ENCODE measurements around the gene NCDN.
A peak's percentile ranks its signal among the peaks of the same experiment; 100 is the strongest.

NCDN gene

DNA sequence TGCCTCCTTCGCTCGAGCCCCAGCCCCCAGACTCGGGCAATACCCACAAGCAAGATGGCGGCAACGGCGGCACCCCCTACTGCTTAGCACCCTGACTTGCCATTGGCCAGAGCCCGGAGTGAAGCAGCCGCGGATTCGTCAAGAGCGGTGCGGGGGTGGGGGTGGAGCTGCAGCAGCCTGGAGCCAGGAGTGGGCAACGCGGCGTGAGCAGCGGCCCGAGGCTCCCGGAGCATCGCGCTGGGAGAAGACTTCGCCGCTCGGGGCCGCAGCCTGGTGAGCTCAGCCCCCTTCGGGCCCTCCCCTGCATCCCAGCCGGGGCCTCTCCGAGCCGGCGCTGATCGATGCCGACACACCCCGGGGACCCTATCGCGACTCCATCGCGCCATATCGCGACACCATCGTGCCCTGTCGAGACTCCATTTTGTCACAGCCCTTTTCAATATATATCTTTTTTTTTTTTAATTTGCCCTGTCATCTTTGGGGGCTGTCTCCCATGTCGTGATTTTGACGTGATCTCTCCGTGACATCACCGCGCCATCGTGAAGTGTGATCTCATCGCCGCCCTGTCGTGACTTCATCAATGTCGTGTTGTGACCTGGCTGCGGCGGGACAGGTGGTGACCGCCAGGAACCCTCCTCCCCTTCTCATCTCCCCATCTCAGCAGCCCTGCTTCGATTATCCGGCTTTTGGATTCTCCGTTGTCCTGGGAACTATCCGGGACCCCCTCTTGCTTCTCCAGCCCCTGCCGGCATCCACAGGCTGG is at the start of gene NCDN:
NCDN (plus strand) TSS at position 189 of the 763 bp plus-strand sequence; CDS start at position 581, 392 bp downstream.
- DNase-seq (ENCODE audit: low spot score): peak; percentile 97

GRCh38 chr1:35507947-35508346 is 49.7 kb upstream of the NCDN start:
- DNase-seq (ENCODE audit: low spot score): no peak

DNA sequence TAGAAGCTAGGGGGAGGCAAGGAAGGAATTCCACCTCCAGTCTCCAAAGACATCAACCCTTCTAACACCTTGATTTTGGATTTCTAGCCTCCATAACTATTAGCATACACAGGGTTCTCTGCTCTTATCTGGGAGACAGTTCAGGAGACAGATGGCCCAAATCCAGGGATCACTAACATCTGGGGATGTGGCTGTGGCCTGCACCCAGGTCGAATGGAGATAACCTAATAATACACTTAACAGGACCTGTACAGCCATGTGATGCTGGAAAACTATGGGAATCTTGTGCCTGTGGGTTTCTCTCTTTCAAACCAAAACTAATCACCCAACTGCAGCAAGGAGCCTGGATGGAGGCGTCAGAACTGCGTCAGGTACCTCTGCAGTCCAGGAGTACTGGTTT is 48.0 kb upstream of the NCDN start:
- DNase-seq (ENCODE audit: low spot score): no peak

- DNase-seq (ENCODE audit: low spot score): no peak
Observed at GRCh38 chr1:35511305-35511704, 46.3 kb upstream of the NCDN start.

DNA sequence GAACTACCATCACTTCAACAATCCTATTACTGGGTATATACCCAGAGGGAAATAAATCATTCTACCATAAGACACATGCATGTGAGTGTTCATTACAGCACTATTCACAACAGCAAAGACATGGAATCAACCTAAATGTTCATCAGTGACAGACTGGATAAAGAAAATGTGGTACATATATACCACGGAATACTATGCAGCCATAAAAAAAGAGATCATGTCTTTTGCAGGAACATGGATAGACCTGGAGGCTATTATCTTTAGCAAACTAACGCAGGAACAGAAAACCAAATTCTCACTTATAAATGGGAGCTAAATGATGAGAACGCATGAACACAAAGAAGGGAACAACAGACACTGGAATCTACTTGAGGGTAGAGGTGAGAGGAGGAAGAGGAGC is 39.4 kb upstream of the NCDN start:
- no peak for DNase-seq (ENCODE audit: low spot score)

- no peak for DNase-seq (ENCODE audit: low spot score)
Observed at GRCh38 chr1:35519432-35519831, 38.2 kb upstream of the NCDN start.

- DNase-seq (ENCODE audit: low spot score): no peak
Observed at GRCh38 chr1:35524106-35524505, 33.5 kb upstream of the NCDN start.

- no peak for DNase-seq (ENCODE audit: low spot score)
Observed at GRCh38 chr1:35530168-35530567, 27.4 kb upstream of the NCDN start.

- DNase-seq (ENCODE audit: low spot score): no peak
Observed at GRCh38 chr1:35530946-35531345, 26.7 kb upstream of the NCDN start.

- no peak for DNase-seq (ENCODE audit: low spot score)
Observed at GRCh38 chr1:35531368-35531767, 26.2 kb upstream of the NCDN start.

- no peak for DNase-seq (ENCODE audit: low spot score)
Observed at GRCh38 chr1:35532497-35533223, 24.9 kb upstream of the NCDN start.

DNA sequence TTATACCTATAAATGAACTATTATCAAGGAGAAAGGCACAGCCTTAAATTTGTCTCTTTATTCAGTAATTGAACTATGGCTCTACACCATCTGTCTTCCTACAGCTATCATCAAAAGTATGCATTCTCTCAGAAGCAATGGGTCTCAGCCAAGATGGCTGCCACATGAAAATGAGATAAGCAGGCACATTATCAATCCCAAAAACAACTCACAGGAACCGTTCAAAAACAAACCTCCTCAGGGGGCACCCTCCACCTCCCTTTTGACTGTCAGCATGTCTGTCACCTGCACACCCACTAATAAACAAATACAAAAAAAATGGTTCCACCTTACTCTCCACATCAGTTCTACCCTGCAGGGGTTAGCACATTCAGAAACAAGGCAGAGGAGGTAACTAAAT is 24.0 kb upstream of the NCDN start:
- no peak for DNase-seq (ENCODE audit: low spot score)

- DNase-seq (ENCODE audit: low spot score): no peak
Observed at GRCh38 chr1:35535243-35535642, 22.4 kb upstream of the NCDN start.

DNA sequence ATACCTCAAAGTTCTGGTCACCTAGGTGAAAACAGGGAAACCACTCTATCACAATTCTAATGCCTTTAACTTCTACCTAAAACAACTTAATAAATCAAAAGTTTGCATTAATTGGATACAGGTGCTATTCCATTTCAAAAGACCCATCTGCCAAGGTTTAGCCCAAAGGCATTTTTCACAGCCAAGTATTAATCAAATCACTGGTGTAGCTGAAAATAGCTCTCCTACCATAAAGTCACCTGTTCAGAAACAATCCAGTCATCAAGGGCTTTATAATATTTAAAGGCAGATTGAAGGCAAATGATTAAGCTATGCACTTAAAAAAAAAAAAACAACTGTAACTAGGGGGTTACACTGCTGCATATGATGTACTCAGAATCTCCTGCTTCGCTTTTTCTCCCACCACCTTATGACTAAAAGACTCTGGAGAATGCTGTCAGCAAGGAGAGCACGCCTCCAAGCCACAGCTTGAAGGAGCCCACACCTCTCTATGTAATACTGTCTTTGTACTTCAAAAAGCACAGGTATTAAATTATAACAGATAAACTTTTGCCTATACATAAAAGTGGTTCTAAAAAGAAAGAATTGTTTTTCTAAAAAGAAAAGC is 20.9 kb upstream of the NCDN start:
- DNase-seq (ENCODE audit: low spot score): no peak

DNA sequence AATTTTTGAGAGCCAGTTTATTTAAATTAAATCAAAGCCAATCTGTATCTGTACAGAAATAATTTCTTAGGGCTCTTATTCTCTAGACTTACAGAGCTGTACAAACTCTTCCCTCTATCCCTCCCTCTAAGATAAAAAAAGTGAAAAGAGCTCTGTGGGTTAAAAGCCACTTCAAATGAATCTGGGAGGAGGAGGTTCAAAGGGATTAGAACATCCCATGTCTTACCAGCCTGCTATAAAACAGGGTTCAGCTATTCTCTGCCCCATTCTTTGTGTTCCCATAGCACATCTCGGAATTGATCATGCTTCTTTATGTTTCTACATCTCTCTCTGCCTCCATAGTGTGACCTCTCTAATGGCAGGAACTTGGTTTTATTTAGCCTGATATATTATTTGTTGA is 19.8 kb upstream of the NCDN start:
- DNase-seq (ENCODE audit: low spot score): no peak

- DNase-seq (ENCODE audit: low spot score): no peak
Observed at GRCh38 chr1:35539073-35539823, 18.4 kb upstream of the NCDN start.

GRCh38 chr1:35539824-35540261 is 17.8 kb upstream of the NCDN start:
- no peak for DNase-seq (ENCODE audit: low spot score)

DNA sequence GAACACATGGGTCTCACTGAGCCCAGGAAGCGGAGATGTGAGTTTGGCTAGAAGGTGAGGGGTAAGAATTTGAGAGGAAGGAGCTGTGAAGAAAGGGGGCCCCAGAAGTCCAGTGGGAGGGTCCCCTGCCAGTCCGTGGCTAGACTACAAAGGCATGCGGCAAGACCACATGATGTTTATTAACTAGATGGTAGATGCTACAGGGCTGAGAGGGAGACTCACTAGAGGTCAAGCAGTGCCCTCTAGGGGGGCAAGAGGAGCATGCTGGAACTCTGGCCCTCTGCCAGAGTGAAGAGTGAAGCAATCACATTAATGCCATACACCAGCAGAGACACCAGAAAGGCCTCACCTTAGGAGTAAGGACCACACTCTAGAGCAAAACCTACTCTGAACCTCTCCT is 12.6 kb upstream of the NCDN start:
- DNase-seq (ENCODE audit: low spot score): peak; percentile 56

- no peak for DNase-seq (ENCODE audit: low spot score)
Observed at GRCh38 chr1:35546614-35547013, 11.0 kb upstream of the NCDN start.

DNA sequence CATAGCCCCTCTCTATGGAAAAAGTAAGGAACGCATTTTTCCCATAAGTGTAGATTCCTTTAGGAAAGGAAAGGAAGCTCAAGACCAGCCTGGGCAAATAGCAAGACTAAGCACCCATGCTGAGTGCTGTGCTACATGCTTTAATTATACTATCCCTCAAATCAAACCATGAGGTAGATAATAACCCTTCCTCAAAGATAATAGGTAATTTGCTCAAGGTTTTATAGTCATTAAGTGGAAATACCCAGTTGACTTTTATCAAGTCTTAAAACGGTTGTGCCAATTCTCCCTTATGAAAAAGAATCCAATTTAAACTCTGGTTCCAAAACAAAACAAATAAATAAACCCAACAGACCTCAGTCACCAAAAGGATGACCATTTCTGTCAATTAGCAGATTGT is 3.7 kb upstream of the NCDN start:
- DNase-seq (ENCODE audit: low spot score): no peak

GRCh38 chr1:35554266-35555211 is 3.1 kb upstream of the NCDN start:
- DNase-seq (ENCODE audit: low spot score): no peak

Measured in HuH-7 (cell line).